Brain microvascular endothelial cell (primary cell): ENCODE results near the gene FAP.

Source experiments
- DNase-seq: peaks from one replicate; pipeline ENCODE4 v3.0.0-alpha.2; 2020
- H3K27ac ChIP-seq: fragments of 250-450 bp; sonication (Bioruptor Pico); 2 replicates; pipeline ENCODE4 v1.5.1; 2020; ENCODE audit warnings: mild to moderate bottlenecking, moderate library complexity
- H3K27me3 ChIP-seq: fragments of 250-450 bp; sonication (Bioruptor Pico); replicated peaks from 2 replicates; pipeline ENCODE4 v1.5.1; 2020; ENCODE audit warnings: mild to moderate bottlenecking
- H3K36me3 ChIP-seq: fragments of 250-450 bp; sonication (Bioruptor Pico); replicated peaks from 2 replicates; pipeline ENCODE4 v1.5.1; 2020; ENCODE audit warnings: mild to moderate bottlenecking
- H3K4me3 ChIP-seq: 2 replicates; pipeline ENCODE4 v1.5.1; 2011; ENCODE audit warnings: low read depth, mild to moderate bottlenecking, control low read depth, low read length, moderate library complexity
- in situ Hi-C: cut with HindIII; loops from 2 replicates; pipeline ENCODE4 v1.10.0; 2017; ENCODE audit warnings: low sequenced_read_pairs, low pct_ligation_motif_present
- TF ChIP-seq, protein P1 (sequence below): IDR thresholded peaks from 2 replicates; pipeline ENCODE4 v1.5.1; 2011; ENCODE audit warnings: low read depth, mild to moderate bottlenecking, moderate library complexity, low read length, control low read depth, inconsistent platforms; ENCODE audit errors: missing control alignments

FAP gene

GRCh38 chr2:162143969-162144368, 99.3 kb downstream of the FAP start:
- no peaks in the 10 kb centered on the region for H3K27me3 ChIP-seq
- H3K36me3 ChIP-seq: no peaks in the 10 kb centered on the region
- no peak for DNase-seq
- in situ Hi-C loops: no loop called here
- H3K4me3 ChIP-seq: no peak overlapping the region
- TF ChIP-seq, protein P1, sequence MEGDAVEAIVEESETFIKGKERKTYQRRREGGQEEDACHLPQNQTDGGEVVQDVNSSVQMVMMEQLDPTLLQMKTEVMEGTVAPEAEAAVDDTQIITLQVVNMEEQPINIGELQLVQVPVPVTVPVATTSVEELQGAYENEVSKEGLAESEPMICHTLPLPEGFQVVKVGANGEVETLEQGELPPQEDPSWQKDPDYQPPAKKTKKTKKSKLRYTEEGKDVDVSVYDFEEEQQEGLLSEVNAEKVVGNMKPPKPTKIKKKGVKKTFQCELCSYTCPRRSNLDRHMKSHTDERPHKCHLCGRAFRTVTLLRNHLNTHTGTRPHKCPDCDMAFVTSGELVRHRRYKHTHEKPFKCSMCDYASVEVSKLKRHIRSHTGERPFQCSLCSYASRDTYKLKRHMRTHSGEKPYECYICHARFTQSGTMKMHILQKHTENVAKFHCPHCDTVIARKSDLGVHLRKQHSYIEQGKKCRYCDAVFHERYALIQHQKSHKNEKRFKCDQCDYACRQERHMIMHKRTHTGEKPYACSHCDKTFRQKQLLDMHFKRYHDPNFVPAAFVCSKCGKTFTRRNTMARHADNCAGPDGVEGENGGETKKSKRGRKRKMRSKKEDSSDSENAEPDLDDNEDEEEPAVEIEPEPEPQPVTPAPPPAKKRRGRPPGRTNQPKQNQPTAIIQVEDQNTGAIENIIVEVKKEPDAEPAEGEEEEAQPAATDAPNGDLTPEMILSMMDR: no peak
- no peak overlapping the region for H3K27ac ChIP-seq

DNA sequence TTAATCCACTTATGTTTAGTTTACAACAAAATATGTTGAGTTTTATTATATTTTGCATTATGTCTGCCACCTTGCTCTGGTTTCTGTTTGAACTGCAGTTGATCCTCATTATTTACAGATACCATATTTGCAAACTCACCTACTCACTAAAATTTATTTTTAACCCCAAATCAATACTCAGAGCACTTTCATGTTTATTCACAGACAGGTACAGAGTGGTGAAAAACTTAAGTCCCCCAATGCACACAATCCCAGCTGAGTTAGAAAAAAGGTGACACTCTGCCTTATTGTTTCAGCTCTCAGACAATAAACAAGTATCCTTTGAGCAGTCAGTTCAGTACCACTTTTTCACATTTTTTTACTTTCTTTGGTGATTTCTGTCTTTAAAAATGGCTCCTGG, 104.9 kb downstream of the FAP start:
- TF ChIP-seq, protein P1: no peak
- Histone ChIP-seq H3K4me3 (no peak overlapping the region), H3K27me3 (no peaks in the 10 kb centered on the region), H3K27ac (no peak overlapping the region), H3K36me3 (no peaks in the 10 kb centered on the region)
- in situ Hi-C loops: no loop called here
- no peak for DNase-seq

DNA sequence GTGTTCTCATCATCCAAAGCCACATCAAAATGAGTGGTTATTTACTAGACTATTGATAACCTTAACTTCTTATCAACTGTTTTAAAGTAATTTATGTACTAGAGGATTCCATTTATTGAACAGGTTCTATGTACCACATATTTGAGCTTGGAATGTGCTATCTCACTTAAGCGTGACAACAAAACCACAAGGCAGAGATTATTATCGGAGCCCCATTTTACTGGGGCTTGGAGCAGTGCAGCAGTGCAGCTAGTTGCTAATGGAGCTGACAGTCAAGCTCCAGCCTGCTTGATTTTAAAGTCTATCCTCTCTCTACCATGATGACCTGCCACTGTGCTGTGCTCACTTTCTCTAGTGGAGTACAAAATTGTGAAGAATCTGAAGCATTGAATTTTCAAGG, 115.8 kb downstream of the FAP start:
- Histone ChIP-seq H3K4me3 (no peak overlapping the region), H3K36me3 (no peaks in the 10 kb centered on the region), H3K27me3 (no peaks in the 10 kb centered on the region), H3K27ac (no peak overlapping the region)
- in situ Hi-C loops: no loop called here
- DNase-seq: no peak
- TF ChIP-seq, protein P1: no peak

DNA sequence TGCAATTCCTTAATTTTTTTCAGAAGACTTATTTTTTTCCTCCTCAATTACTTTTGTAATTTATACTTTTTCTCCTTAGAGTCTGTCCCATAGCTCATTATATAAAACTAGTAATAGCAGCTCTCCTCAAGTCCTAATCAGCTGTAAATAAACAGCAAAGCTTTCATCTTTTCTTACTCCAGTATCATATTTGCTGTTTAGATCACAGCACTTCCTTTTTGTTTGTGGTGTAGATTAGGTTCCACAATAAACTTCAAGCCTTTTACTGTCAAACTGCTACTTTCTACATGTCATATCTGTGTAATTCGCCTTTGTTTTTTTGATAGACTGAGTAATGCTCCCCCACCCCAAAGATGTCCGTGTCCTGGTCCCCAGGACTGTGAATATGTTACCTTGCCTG, 116.7 kb downstream of the FAP start:
- no peaks in the 10 kb centered on the region for H3K36me3 ChIP-seq
- no peaks in the 10 kb centered on the region for H3K27me3 ChIP-seq
- H3K27ac ChIP-seq: no peak overlapping the region
- TF ChIP-seq, protein P1: no peak
- in situ Hi-C loops: no loop called here
- no peak overlapping the region for H3K4me3 ChIP-seq
- no peak for DNase-seq

GRCh38 chr2:162126111-162126519, 117.1 kb downstream of the FAP start:
- in situ Hi-C loops: no loop called here
- Histone ChIP-seq H3K27ac (no peak overlapping the region), H3K4me3 (no peak overlapping the region), H3K27me3 (no peaks in the 10 kb centered on the region), H3K36me3 (no peaks in the 10 kb centered on the region)
- DNase-seq: no peak
- TF ChIP-seq, protein P1: no peak

DNA sequence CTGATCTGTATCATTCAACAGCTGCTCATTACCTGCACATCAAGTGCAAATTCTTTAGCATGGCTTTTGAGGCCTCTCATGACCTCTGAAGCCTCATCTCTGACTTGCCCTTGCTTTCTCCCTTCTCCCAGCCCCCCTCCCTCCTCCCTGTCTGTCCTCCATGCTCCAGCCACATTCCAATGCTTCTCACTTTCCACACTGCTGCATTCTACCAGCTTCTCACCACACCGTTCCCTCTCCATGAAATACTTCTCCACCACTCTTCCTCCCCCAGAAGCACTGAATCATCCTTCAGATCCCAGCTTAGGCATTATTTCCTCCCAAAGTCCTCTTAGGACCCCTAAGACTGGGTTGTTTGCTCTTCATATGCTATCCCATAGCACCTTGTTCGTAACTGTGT, 118.1 kb downstream of the FAP start:
- H3K27me3 ChIP-seq: no peaks in the 10 kb centered on the region
- H3K27ac ChIP-seq: no peak overlapping the region
- in situ Hi-C loops: no loop called here
- DNase-seq: no peak
- TF ChIP-seq, protein P1: no peak
- no peaks in the 10 kb centered on the region for H3K36me3 ChIP-seq
- H3K4me3 ChIP-seq: no peak overlapping the region
